ENCODE data around the gene ISOC2. TPM values are rescaled to one million over a fixed set of nuclear protein-coding genes. Genes with fewer than 3 reads are reported as not detected.

The ISOC2 gene
- total RNA-seq, 6 experiments from 2014 or later: 69.4 to 222 (median 100) TPM

- H3K4me3 ChIP-seq: no peak overlapping the region
- 93% methylated on average over 7 of the region's 13 CpGs for WGBS (ENCODE audit: insufficient coverage, low coverage, low lambda C conversion rate, missing lambda C conversion rate)
- no peaks in the 10 kb centered on the region for H3K36me3 ChIP-seq
- no peaks in the 10 kb centered on the region for H3K9me3 ChIP-seq
- TF ChIP-seq CTCF (IDR thresholded peaks at IDR 0.05): no peak
- TF ChIP-seq POLR2A (IDR thresholded peaks at IDR 0.05): no peak
- no peaks in the 10 kb centered on the region for H3K27me3 ChIP-seq
- intact Hi-C loops (cut with DNase I): no loop called here
- H3K27ac ChIP-seq: no peak overlapping the region
- no peak for ATAC-seq
- peaks cover 0 to 25% (median 5%) of the 10 kb centered on the region in 4 donors for H3K4me1 ChIP-seq
- DNase-seq: no peak
Measured at GRCh38 chr19:55471266-55471665, 9.8 kb upstream of the ISOC2 start.

DNA sequence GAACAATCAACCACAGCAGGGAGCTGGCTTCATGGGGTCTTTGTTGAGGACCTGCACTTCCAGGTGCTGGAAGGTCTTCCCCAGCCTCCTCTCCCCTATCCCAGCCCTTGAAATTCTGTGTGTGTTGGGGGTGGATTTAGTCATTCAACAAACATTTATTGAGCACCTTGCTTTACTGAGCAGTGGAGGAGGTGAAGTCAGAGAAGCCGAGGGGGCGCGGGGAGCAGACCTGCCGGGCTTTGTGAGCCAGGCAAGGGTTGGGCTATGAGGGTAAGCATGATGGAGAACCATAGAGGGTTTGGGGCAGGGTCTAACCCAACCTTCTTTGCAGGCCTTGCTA lies 6.6 kb upstream of the ISOC2 start:
- H3K4me3 ChIP-seq: no peak overlapping the region
- no peaks in the 10 kb centered on the region for H3K9me3 ChIP-seq
- DNase-seq (no peak), ATAC-seq (no peak)
- WGBS (ENCODE audit: insufficient coverage, low coverage, low lambda C conversion rate, missing lambda C conversion rate): 22% methylated on average over 4 of the region's 4 CpGs
- TF ChIP-seq POLR2A (IDR thresholded peaks at IDR 0.05): no peak
- peak in 1 of 4 donors; percentile 1 for TF ChIP-seq CTCF (IDR thresholded peaks at IDR 0.05)
- H3K36me3 ChIP-seq: no peaks in the 10 kb centered on the region
- intact Hi-C loops (cut with DNase I): no loop called here
- peaks cover 0 to 16% (median 5%) of the 10 kb centered on the region in 4 donors for H3K4me1 ChIP-seq
- no peak overlapping the region for H3K27ac ChIP-seq
- no peaks in the 10 kb centered on the region for H3K27me3 ChIP-seq

DNA sequence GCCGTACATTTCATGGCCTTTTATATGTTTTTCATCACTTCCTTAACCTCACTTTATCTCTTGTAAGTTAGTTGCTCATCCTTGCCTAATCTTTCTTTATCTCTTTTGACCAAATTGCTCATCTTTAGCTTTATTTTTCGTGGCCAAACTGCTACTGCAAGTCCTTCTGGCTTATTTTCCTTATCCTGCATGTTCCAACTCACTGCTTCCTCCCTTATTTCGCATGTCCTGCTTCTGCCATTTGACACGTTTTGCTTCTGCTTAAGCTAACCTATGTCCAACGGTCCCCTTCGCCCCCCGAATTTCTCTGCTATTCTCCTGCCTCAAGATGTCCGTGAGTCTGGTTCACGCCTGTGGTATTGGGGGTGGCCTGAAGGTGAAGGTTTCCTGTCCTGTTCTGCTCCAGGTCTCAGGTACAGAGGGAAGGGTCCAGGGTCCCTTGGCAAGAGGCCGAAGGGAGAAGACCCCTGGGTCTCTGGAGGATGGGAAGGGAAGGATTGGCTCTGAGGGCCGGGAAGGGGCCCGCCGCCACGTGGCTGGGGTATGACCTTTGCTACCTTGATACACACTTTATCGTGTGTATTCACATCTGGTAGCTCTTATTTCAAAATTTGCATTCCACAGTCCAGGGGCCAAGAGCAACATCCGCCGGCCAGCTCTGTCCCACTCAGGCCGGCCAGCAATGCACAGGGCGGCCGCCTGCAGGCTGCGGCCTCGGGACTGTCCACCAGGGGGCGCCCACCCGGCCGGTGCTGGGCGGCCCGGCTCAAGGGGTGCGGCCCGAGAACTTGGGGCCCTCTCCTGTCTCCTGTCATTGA lies 6.0 kb upstream of the ISOC2 start:
- Histone ChIP-seq H3K9me3 (no peaks in the 10 kb centered on the region), H3K4me1 (peaks cover 0 to 16% (median 5%) of the 10 kb centered on the region in 4 donors), H3K27ac (peak overlapping the region in 2 of 3 donors; percentile 46 to 84), H3K4me3 (no peak overlapping the region), H3K36me3 (no peaks in the 10 kb centered on the region), H3K27me3 (no peaks in the 10 kb centered on the region)
- TF ChIP-seq CTCF (IDR thresholded peaks at IDR 0.05): peak; percentile 98 to 100 (median 100)
- peak; percentile 14 for TF ChIP-seq POLR2A (IDR thresholded peaks at IDR 0.05)
- intact Hi-C loops (cut with DNase I): no loop called here
- ATAC-seq: peak; percentile 90 to 99 (median 92)
- DNase-seq: peak; percentile 77 to 82 (median 80)
- WGBS (ENCODE audit: insufficient coverage, low coverage, low lambda C conversion rate, missing lambda C conversion rate): 38% methylated on average over 12 of the region's 29 CpGs

DNA sequence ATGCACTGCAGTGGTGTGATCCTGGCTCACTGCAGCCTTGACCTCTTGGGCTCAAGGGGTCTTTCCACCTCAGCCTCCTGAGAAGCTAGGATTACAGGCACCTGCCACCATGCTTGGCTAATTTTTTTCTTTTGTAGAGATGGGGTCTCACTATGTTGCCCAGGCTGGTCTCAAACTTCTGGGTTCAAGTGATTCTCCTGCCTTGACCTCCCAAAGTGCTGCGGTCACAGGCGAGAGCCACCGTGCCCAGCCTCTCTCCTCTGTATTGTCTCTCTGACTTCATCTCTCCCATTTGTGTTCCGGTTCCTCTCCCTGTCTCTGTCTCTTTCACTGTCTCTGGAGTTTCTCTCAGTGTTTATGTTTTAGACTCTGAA lies 4.8 kb upstream of the ISOC2 start:
- Histone ChIP-seq H3K9me3 (no peaks in the 10 kb centered on the region), H3K4me3 (no peak overlapping the region), H3K4me1 (peaks cover 0 to 16% (median 5%) of the 10 kb centered on the region in 4 donors), H3K36me3 (no peaks in the 10 kb centered on the region), H3K27ac (peak overlapping the region in 1 of 3 donors; percentile 84), H3K27me3 (no peaks in the 10 kb centered on the region)
- no peak for ATAC-seq
- intact Hi-C loops (cut with DNase I): no loop called here
- 84% methylated on average over 4 of the region's 4 CpGs for WGBS (ENCODE audit: insufficient coverage, low coverage, low lambda C conversion rate, missing lambda C conversion rate)
- no peak for DNase-seq
- no peak for TF ChIP-seq CTCF (IDR thresholded peaks at IDR 0.05)
- TF ChIP-seq POLR2A (IDR thresholded peaks at IDR 0.05): no peak

Data from right lobe of liver (tissue), 6 donors.